ENCODE measurements around the gene NOS2.

NOS2 gene

GRCh38 chr17:27818401-27819105 lies 18.2 kb upstream of the NOS2 start:
- no peak for DNase-seq

DNA sequence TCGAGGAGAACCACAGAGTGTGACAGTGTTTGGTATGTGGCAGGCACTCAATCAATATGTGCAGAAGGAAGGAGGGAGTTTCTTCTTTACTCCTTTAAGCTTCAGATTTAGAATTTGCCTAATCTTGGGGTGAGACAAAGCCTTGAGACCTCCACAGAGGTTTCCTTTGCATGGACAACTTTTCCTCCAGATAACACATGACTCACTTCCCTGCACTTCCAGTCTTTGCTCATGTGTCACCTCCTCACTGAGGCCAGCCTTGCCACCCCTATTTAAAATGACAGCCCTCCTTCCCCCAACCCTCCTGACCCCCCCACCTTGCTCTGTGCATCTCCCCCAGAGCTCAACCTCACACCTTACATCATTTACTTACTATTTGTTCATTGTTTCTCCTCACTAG lies 17.4 kb upstream of the NOS2 start:
- no peak for DNase-seq

DNA sequence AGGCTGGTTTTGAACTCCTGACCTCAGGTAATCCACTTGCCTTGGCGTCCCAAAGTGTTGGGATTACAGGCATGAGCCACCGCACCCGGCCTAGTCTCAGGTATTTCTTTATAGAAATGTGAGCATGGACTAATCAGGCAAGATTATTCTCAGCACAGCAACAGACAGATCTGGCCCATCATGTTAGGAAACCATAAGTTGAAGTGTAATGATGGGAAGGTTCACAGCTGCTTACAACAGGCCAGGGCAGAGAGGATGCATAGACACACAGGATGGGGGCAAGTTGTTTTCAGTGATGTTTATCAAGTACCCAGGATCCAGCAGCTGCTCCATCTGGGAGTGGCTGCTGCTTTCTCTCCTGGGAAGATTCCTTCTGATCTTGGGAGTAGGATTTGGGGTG lies 16.6 kb upstream of the NOS2 start:
- no peak for DNase-seq

DNA sequence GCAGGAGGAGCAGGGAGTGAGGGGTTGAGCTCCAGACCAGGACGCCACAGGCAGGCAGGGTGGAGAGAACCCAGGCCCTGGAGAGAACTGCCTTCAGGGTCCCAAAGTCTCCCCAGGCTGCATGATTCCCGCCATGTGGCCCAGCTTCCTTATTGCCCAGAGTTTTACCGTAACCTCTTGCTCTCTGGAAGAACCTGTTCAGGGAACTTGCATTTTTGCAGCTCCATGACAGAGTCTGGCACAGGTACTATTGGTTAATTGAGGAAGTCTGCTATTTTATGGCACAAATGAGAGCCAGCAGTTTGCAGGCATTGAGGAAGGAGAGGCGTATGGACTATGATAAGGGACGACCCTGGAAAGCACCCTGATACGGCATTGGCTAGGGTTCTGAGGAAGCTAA lies 11.6 kb upstream of the NOS2 start:
- no peak for DNase-seq

- DNase-seq: no peak
Observed at GRCh38 chr17:27810902-27811557, 10.7 kb upstream of the NOS2 start.

DNA sequence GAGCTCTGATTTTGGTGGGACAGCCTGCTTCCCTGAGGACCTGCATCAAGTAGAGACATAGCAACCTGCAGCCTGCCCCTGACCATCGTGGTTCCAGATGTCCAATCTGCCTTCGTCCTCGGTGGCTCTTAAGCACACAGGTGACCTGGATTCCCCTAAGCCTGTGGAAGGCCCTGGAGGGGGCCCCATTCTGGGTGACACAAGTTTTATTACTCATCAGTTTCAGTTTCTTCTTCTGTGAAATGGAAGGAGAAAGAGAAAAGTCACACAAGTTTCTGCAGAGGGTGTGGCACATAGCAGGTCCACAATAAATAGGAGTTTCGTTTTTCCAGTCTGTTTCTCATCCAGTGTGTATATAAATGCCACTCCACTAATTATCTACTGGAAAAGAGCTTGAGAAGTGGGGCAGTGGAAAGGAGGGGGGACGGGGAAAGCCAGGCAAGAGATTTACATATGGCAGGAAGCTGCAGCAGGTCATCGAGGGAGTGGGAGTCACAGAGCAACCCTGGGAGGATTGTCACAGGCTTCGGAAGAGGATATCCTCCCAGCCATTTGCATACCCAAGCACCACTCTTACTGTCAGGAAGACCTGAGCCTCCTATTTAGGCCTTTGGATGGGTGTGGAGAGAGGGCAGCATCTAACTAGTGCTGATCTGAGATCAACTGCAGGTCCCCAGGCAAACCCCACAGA lies 10.0 kb upstream of the NOS2 start:
- peak; percentile 79 for DNase-seq

DNA sequence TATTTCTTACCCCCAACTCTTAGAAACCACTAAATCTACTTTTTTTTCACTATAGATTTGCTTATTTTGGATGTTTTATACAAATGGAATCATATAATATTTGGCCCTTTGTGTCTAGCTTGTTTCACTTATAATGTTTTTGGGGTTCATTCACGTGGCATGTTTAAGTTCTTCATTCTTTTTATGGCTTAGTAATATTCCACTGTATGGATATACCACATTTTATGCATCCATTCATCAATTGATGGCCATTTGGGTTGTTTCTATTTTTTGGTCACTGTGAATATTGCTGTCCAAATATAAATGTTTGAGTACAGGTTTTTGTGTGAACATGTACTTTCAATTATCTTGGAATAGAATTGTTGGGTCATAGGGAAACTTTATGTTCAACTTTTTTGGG lies 9.2 kb upstream of the NOS2 start:
- DNase-seq: no peak

- peak; percentile 20 for DNase-seq
Observed at GRCh38 chr17:27808628-27809027, 8.3 kb upstream of the NOS2 start.

DNA sequence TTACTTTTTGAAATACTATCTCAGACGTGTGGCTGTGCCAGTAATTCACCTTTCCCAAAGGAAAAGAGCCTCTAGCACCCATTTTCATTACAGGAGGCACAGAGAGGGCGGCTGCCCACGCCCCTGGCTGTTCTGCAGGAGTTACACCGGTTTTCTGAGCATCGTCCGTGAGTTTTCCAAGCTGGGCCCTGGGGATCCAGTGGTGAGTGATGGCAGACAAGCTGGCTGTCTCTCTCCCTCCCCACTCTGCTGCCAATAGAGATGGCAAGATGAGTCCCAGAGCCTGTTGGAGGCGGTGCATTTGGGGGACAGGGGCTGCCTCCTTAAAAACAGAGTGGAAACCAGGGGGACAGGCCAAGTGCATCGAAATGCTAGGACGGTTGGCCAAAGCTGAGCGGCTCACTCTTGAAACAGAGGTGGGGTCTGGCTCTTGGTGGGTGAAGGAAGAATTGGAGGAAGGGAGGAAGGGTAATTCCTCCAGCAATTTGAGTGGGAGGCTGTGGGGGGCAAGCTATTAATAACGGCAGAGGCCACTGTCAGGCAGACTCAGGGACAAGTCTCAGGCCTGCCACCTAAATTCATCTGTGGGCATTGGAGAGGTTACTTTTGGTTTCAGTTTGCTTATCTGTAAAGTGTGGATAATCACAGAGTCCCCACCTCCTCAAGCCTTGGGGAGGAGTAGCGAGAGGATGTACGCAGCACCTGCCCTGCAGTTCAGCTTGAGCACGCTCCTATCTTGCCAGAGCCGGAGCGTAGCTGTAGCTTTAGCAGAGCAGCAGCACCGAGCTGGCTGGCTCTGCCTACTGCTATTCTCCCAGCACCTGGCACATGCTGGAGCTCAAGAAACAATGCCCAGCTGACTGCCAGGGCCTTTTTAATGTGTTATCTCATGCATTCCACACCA lies 7.5 kb upstream of the NOS2 start:
- peak; percentile 81 for DNase-seq

GRCh38 chr17:27805520-27806146 lies 5.3 kb upstream of the NOS2 start:
- DNase-seq: peak; percentile 91

- DNase-seq: no peak
Observed at GRCh38 chr17:27804113-27804512, 3.8 kb upstream of the NOS2 start.

DNA sequence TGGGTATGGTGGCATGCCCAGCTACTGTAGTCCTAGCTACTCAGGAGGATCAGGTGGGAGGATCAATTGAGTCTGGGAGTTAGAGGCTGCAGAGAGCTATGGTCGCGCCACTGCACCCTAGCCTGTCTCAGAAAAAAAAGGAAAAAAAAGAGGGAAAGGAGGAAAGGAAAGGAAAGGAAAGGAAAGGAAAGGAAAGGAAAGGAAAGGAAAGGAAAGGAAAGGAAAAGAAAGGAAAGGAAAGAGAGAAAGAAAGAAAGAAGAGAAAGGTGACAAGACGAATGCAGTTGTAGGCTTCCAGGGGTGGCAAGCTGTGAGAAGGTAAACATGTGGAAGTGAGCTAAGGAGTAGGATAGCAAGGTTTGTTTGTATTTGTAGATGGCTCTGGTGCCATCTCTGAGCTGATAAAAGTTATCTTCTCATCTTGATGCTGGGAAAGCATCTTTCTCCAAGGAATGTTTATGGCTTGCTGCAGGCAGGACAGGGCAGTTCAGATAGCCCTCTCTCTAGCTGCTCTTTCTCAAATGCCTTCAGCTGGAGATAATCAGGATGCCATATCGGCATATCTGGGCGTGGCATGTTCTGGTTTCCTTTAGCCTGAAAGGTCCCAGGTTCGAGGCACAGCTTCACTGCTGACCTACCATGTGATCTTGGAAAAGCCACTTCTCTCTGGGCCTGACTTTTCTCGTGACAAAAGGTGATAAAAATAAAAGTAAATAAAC lies 2.8 kb upstream of the NOS2 start:
- no peak for DNase-seq

DNA sequence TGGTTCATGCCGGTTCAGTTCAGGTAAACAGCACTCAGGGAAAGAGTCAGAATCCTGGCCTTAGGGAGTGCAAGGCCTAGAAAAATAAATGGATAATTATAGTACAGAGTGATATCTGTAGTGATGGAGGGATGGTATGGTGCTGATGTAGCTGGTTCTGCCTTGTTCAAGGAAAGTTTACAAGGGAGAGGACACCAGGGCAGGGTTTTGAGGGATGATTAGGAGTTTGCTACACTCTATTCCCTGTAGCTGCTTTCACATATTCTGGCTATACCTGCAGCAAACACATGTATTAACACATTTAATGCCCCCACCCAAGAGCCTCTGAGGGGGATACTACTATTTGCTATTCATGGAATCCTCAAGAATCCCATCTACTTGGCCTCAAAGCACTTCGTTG lies 1.7 kb upstream of the NOS2 start:
- DNase-seq: no peak

GRCh38 chr17:27798376-27798775 lies 2.0 kb downstream of the NOS2 start:
- no peak for DNase-seq

DNA sequence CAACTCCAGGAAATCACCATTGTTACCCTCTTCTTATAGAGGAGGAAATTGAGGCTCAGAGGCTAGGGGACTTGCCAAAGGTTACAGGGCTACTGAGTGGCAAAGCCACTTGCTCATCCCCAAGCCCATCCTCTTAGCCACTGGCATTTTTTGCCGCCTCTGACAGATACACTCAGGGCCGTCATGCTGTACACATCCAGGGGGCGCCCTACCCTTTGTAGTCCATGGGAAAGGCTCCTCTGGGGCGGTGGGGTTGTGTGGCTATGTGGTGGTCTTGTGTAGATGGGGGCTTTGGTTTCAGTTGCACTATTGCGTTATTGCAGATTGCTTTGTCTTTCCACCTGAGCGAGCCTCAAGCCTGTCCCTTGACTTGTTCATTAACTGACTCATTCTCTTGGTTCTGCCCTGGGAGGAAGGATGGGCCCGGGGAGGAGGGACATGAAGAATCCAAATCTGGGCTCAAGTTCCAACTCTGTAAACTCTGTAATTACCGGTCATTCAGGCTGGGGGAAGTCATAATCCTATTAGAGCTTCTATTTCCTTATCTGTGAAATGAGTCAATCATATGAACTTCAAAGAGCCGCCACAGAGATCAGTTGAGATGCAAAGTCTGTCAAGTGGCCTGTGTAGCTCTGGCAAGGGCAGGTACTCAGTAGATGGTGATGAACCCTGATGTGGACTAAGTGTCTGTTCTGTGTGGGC lies 2.8 kb downstream of the NOS2 start:
- DNase-seq: no peak

- no peak for DNase-seq
Observed at GRCh38 chr17:27793906-27794569, 6.3 kb downstream of the NOS2 start.

DNA sequence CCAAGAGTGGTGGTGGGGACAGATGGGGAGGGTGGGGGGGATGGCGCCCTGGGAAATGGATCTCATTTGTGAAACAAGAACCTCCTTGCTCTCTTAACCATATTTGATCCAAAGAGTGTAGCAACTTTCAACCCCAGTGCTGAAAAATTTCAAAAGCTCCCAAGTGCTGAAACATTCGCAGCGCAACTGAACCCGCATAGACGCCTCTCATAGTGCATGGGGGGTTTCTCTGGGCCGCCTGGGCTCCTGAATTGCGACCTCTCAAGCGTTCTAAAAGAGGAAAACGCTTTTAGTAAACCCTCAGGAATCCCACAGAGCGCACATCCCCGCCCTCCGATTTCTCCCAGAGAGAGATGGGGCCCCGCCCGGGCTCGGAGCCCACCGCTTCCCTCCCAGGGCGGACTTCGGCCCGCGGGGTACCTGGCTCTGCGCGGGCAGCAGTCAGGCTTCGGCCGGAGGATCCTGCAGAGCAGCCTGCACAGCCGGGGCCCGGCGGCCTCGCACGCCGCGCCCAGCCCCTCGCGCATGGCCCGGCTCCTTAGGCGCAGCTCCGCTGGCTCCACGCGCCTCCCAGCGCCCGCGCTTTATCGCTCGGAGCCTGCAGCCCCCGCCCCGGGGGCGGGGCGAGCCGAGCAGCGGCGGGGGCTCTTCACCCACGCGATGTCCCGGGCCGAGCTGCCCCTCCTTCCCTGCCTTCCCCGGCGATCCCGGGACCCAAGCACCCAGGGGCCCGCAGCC lies 7.0 kb downstream of the NOS2 start:
- no peak for DNase-seq

DNA sequence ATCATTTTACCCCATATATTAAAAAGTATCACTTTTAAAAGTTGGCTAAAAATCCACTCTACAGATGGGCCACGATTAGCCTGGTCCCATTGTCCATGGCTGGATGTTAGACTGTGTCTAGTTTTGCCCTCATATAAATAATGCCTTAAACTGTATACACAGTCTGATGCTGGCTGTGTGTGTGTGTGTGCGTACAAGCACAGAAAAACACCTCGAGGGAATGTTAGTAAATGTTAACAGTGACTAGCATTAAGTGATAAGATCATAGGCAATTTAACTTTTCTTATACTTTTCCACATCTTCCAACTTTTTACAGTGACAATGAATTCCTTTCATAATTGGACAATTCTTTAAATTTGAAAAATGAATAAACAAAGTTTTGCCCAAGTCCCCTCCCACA lies 8.2 kb downstream of the NOS2 start:
- no peak for DNase-seq

DNA sequence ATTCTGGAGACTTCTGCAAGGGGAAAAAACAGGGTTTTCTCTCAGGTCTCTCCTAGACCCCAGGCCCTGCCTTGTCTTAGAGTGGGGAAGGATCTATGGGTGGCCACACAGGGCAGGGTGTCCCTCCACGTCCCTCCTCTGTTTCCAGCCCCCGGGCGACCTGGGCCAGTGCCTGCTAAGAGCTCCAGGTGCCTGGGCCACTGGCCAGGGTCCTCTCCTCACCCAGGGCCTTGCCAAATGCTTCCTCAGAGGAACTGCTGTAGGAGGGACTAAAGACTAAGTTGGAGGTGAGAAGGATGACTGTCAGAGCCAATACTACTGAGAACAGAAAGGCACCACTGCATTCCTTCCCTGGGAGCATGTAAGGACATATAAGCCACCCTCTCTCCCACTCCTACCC lies 11.4 kb downstream of the NOS2 start:
- DNase-seq: no peak

Measured in activated CD4-positive, alpha-beta T cell treated with anti-CD3 and anti-CD28 coated beads, Interleukin-2, Interleukin-6, amounts not matched to agents 100 ng/mL and 50 ng/mL, durations not matched to agents 16 hours and 8 hours (primary cell).